ENCODE measurements around the gene USP14. TPM values are rescaled to one million over a fixed set of nuclear protein-coding genes. Genes with fewer than 3 reads are reported as not detected.

The USP14 gene
- polyA plus RNA-seq, 3 donors: 8.1 to 22.4 (median 17.5) TPM

DNA sequence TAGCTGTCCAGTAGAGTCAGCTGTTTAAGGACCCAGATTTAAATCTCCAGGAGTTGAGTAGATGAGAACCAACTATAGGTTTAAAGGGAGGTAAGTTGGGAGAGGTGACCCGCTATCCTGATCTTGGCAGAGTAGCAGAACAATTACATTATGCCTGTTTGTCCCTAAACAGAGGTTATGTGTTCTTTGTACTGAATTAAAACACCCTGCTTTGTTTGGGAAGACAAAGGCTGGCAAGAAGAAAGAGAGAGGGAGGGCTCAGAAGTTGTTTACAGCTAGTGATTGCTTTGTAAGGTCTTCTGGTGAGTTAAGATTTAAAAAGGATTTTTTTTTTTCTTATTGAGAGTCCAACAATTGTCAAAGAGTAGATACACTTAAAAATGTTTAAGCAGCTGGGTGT is 37.3 kb downstream of the USP14 start:
- Mint-ChIP-seq H3K4me3 (no peak overlapping the region), H3K9me3 (no peaks in the 10 kb centered on the region), H3K4me1 (peaks cover 6% of the 10 kb centered on the region), H3K27me3 (ENCODE audit: low read depth in 3 of 3) (no peaks in the 10 kb centered on the region), H3K27ac (peak overlapping the region in 1 of 7 donors; percentile 12), H3K36me3 (peaks cover 49 to 60% of the 10 kb centered on the region in 2 donors)
- H3K27ac ChIP-seq (ENCODE audit: low read depth in 1 of 2, low read length in 2 of 2): no peak overlapping the region
- no peak overlapping the region for H3K4me3 ChIP-seq (replicated peaks in 1 of 3; ENCODE audit: low read depth in 2 of 3, low read length in 3 of 3)
- H3K36me3 ChIP-seq (replicated peaks in 1 of 2; ENCODE audit: control insufficient read depth in 1 of 2, insufficient read depth in 2 of 2, low read length in 2 of 2): peaks cover 47 to 53% of the 10 kb centered on the region in 2 donors
- no peak overlapping the region for H3K9ac ChIP-seq (ENCODE audit: insufficient read depth, low read length, poor library complexity, severe bottlenecking)
- TF ChIP-seq, protein P1, sequence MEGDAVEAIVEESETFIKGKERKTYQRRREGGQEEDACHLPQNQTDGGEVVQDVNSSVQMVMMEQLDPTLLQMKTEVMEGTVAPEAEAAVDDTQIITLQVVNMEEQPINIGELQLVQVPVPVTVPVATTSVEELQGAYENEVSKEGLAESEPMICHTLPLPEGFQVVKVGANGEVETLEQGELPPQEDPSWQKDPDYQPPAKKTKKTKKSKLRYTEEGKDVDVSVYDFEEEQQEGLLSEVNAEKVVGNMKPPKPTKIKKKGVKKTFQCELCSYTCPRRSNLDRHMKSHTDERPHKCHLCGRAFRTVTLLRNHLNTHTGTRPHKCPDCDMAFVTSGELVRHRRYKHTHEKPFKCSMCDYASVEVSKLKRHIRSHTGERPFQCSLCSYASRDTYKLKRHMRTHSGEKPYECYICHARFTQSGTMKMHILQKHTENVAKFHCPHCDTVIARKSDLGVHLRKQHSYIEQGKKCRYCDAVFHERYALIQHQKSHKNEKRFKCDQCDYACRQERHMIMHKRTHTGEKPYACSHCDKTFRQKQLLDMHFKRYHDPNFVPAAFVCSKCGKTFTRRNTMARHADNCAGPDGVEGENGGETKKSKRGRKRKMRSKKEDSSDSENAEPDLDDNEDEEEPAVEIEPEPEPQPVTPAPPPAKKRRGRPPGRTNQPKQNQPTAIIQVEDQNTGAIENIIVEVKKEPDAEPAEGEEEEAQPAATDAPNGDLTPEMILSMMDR (IDR thresholded peaks at IDR 0.05): no peak
- H3K4me1 ChIP-seq (ENCODE audit: control insufficient read depth in 1 of 2, insufficient read depth in 2 of 2, low read length in 2 of 2): no peaks in the 10 kb centered on the region
- no peaks in the 10 kb centered on the region for H3K27me3 ChIP-seq (ENCODE audit: control insufficient read depth in 2 of 2, insufficient read depth in 2 of 2, low read length in 2 of 2)
- no CpG with 5 or more reads among the region's 1 CpG for WGBS (ENCODE audit: insufficient coverage)
- H3K79me2 ChIP-seq (ENCODE audit: insufficient read depth, low read length): peaks cover 7% of the 10 kb centered on the region
- intact Hi-C loops (cut with micrococcal nuclease): no loop called here
- H4K20me1 ChIP-seq (ENCODE audit: insufficient read depth, low read length): no peaks in the 10 kb centered on the region
- no peak overlapping the region for H3K4me2 ChIP-seq (replicated peaks; ENCODE audit: extremely low read depth, low read length, poor library complexity, severe bottlenecking)
- no peak for DNase-seq
- H3K9me3 ChIP-seq (replicated peaks in 1 of 2; ENCODE audit: control insufficient read depth in 1 of 2, insufficient read depth in 1 of 2, low read length in 2 of 2): no peaks in the 10 kb centered on the region
- no peak overlapping the region for H2AFZ ChIP-seq (ENCODE audit: insufficient read depth, low read depth, low read length, poor library complexity, severe bottlenecking)

DNA sequence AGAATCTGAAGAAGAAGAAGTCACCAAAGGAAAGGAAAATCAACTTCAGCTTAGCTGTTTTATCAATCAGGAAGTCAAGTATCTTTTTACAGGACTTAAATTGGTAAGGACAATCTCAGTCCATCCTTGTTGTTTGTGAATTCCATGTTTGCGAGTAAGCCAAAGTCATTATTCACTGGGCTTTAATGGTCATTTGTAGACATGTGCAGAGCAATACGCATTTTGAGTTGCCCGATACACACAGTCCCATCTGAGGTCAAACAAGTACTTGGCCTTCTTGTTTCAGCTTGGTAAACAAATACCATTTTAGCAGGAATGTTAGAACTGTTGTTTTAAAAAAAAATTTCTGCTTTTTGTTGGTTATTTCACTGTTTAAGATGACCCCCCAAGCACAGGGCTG is 40.9 kb downstream of the USP14 start:
- DNase-seq: no peak
- H3K4me3 ChIP-seq (replicated peaks in 1 of 3; ENCODE audit: low read depth in 2 of 3, low read length in 3 of 3): no peak overlapping the region
- 100% methylated on average over 3 of the region's 3 CpGs for WGBS (ENCODE audit: insufficient coverage)
- intact Hi-C loops (cut with micrococcal nuclease): no loop called here
- no peaks in the 10 kb centered on the region for H3K9me3 ChIP-seq (replicated peaks in 1 of 2; ENCODE audit: control insufficient read depth in 1 of 2, insufficient read depth in 1 of 2, low read length in 2 of 2)
- no peaks in the 10 kb centered on the region for H3K4me1 Mint-ChIP-seq
- H3K4me3 Mint-ChIP-seq: no peak overlapping the region
- H3K27me3 ChIP-seq (ENCODE audit: control insufficient read depth in 2 of 2, insufficient read depth in 2 of 2, low read length in 2 of 2): no peaks in the 10 kb centered on the region
- no peaks in the 10 kb centered on the region for H3K79me2 ChIP-seq (ENCODE audit: insufficient read depth, low read length)
- no peaks in the 10 kb centered on the region for H3K9me3 Mint-ChIP-seq
- TF ChIP-seq, protein P1 (IDR thresholded peaks at IDR 0.05): no peak
- H3K36me3 Mint-ChIP-seq: peaks cover 66 to 78% of the 10 kb centered on the region in 2 donors
- no peak overlapping the region for H2AFZ ChIP-seq (ENCODE audit: insufficient read depth, low read depth, low read length, poor library complexity, severe bottlenecking)
- H3K9ac ChIP-seq (ENCODE audit: insufficient read depth, low read length, poor library complexity, severe bottlenecking): no peak overlapping the region
- H3K4me2 ChIP-seq (replicated peaks; ENCODE audit: extremely low read depth, low read length, poor library complexity, severe bottlenecking): no peak overlapping the region
- no peaks in the 10 kb centered on the region for H4K20me1 ChIP-seq (ENCODE audit: insufficient read depth, low read length)
- no peaks in the 10 kb centered on the region for H3K4me1 ChIP-seq (ENCODE audit: control insufficient read depth in 1 of 2, insufficient read depth in 2 of 2, low read length in 2 of 2)
- no peak overlapping the region for H3K27ac Mint-ChIP-seq
- H3K27me3 Mint-ChIP-seq (ENCODE audit: low read depth in 3 of 3): no peaks in the 10 kb centered on the region
- H3K36me3 ChIP-seq (replicated peaks in 1 of 2; ENCODE audit: control insufficient read depth in 1 of 2, insufficient read depth in 2 of 2, low read length in 2 of 2): peaks cover 78 to 84% of the 10 kb centered on the region in 2 donors
- H3K27ac ChIP-seq (ENCODE audit: low read depth in 1 of 2, low read length in 2 of 2): no peak overlapping the region
